Fibroblast of skin of right biceps (primary cell): Measurements from ENCODE around the gene WFS1.

ENCODE experiments used
- DNase-seq: peaks from one replicate; pipeline ENCODE4 v3.0.0-alpha.2; 2013

Gene WFS1

DNA sequence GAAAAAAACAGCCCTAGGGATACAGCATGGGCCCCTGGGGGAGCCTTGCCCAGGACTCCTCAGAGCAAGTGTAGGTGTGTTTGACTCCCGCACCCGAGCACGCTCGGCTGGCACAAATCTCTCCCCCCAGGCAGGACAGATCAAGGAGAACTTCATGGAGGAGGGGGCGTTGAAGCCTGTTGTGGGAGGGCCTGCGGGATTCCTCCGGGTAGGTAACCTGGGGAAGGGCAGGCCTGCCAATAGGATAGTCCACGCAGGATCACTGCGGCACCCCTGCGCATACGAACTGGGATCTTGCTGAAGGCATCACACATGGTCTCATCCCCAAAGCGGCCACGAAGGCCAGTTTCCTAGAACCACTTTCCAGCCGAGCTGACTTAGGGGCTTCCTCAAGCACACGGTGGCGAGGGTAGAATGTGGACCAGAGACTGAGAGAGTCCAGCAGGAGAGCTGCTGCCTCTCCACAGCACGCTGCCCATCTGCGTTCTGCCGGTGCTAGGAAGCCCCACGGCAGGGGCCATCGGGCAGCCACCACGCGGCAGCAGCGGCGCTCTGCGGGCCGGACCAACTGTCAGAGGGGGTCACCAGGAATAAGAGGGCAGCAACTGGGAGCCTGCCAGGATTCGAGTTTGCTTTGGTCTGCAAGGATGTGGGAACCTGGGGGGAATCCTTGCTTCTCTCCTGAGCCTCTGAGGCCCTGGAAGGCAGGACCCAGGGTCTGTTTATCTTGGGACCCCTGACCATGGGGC is 56.8 kb downstream of the WFS1 start:
- no peak for DNase-seq

DNA sequence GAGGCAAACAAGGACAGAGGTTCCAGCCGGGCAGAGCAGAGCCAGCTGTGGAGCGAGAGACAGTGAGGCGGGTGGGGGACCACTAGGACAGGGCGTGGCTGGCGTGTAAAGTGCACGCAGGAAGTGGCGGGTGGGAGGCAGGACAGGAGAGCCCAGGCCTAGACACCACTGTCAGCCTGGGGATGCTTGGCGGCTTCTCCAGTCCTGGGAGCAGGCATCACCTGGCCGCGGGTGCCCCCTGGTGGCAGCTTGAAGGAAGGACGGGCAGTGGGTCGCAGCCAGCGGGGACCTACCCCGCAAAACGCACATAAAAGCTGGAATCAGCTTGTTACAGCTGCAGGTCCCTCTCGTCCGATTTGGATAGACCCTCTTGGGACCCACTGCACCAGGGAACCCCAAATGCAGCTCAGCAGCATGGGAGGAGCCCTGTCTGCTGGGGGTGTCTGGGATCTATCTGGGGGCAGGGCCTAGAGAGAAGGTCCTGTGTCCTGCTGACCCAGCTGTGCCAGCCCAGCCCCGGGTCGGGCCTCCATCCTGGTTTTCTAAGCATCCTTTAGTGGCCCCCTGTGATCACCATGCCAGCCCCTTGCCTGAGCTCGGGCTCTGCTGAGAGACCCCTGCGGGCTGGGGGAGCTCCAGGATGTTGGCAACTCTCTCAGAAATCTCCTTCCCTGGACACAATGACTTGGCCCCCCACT is 57.7 kb downstream of the WFS1 start:
- peak; percentile 58 for DNase-seq

DNA sequence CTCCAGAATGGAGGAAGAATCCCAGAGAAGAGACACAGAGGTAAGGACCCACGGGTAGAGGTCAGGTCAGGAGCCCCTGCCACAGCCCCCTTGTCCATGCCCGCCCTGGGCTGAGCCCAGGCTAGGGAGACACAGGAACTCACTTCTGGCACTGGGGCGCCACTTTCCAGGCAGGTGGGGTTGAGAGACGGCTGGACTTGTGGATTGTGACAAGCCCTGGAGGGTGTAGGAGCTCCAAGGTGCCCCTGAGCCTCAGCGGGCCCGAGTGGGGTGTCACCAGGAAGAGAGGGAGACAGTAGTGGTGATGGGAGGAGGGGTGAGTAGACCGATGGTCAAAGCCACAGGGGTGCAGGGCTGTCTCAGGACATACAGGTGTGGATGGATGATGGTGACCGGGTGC is 58.9 kb downstream of the WFS1 start:
- no peak for DNase-seq

DNA sequence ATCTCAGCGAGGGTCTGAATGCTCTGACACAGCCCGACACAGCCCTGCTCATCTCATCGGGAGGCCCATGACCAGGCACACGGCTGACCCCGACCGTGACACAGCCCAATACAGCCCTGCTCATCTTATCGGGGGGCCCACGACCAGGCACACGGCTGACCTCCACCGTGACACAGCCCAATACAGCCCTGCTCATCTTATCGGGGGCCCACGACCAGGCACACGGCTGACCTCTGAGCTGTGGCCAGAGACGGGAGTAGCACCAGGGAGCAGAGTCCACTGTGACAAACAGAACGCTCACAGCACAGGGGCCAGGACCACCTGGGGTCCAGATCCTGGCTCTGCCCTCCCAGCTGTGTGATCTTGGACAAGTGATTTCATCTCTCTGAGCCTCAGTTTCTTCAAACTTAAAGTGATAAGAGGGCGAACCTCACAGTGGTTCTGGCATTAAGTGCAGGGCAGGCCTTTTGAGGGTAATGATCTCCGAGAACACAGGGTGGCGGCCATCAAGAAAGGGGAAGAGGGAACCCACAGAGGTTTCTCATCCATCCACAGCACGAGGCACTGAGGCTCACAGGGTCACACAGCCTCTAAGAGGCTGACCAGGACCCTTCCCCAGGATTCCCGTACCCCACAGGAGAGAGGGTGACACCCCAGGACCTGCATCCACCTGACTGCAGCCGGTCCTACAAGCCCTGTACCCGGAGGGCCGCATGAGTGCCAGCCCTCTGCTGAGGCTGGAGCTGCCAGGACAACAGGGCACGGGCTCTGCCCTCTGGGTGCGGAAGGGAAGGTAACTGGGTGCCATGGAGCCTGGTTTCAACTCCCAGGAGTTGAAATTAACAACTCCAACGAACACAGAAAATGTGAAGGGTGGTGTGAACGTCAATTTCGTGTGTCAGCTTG is 60.1 kb downstream of the WFS1 start:
- DNase-seq, result no peak

DNA sequence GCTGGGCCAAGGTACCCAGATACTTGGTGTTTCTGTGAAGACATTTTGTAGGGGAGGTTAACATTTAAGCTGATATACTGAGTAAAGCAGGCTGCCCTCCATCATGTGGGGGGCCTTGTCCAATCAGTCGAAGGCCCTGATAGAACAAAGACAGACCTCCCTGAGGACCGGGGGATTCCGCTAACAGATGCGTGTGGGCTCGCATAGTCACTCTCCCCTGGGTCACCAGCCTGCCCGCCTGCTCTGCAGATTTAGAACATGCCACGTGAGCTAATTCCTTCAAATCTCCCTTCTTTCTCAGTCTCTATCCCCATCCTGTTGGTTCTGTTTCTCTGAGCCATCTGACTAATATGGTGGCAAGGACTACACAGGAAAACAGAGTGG is 60.7 kb downstream of the WFS1 start:
- DNase-seq, result no peak

DNA sequence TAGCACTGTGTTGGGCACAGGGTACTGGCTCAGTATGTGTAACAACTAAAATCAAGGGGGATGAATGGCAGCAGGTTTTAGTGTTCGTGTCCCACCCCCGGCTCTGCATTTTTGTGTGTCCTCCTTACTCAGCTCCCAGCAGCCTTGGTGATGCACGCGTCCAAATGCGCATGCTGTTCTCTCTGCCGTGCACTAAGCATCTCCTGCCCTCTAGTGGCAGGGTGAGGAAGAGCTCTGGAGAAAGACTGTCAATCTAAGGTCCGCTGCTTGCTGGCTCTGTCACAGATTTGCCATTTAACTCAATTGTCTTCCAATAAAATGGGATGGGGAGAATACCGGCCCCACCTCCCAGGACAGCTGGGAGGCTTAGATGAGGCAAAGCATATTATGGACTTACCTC is 61.4 kb downstream of the WFS1 start:
- peak; percentile 7 for DNase-seq

DNA sequence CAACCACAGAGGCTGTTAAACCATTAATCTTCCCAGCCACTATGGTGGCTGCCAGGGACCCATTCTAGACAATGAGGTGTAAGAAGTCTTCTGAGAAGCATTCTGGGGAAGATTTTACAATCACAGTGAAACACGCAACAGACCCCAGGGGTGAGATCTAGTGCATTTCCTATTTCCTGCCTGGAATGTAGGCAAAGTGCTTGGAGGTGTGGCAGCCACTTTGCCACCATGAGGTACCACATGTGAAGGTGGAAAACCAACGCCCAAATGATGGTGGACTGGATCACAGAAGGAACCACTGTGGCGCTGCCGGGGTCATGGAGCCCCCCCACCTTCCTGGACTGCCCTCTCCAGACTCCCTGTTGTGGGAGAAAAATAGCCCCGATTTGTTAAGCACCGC is 61.8 kb downstream of the WFS1 start:
- no peak for DNase-seq

DNA sequence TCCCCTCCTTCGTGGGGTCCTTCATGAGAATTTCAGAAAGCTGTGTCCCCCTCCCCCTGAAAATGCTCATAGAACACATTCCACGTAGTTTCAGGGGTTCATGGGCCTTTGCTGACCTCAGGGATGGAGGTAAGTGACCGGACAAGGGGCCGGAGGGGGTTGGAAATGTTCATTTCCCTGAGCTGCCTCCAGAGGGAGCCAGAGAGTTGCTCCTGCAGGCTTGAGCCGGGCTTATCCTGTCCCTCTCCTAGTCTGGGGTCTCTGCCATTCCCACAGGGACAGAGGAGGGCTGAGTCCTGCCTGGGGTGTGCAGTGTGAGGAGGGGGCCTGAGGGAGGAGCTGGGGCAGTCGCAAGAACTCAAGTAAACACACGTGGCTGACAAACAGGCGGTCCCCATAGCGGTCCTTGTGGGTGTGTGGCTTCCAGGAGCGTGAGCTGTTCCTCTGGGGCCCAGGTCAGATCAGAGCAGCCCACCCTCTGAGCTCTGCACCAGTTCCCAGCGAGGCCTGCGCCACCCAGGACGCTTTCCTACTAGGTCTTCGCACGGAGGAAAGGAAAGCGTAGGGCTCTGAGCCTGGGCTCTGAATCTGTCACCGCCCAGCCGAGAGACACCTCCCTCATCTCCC is 62.5 kb downstream of the WFS1 start:
- DNase-seq, result no peak

DNA sequence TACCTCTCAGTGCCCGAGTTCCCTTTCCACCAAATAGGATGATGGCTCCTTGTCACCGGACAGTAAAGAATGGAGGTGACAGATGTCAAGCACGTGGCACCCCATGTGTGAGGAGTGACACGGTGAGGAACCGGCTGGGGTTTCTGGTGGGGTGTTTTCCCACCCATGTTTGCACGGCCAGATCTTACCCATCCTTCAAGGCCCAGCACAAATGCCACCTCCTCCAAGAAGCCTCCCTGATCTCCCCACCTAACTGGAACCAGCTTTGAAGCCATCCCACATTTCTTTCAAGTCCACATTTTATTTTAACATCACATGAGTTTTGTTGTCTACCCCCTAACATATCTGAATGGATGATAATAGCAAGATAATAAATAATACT is 63.0 kb downstream of the WFS1 start:
- DNase-seq, result no peak

DNA sequence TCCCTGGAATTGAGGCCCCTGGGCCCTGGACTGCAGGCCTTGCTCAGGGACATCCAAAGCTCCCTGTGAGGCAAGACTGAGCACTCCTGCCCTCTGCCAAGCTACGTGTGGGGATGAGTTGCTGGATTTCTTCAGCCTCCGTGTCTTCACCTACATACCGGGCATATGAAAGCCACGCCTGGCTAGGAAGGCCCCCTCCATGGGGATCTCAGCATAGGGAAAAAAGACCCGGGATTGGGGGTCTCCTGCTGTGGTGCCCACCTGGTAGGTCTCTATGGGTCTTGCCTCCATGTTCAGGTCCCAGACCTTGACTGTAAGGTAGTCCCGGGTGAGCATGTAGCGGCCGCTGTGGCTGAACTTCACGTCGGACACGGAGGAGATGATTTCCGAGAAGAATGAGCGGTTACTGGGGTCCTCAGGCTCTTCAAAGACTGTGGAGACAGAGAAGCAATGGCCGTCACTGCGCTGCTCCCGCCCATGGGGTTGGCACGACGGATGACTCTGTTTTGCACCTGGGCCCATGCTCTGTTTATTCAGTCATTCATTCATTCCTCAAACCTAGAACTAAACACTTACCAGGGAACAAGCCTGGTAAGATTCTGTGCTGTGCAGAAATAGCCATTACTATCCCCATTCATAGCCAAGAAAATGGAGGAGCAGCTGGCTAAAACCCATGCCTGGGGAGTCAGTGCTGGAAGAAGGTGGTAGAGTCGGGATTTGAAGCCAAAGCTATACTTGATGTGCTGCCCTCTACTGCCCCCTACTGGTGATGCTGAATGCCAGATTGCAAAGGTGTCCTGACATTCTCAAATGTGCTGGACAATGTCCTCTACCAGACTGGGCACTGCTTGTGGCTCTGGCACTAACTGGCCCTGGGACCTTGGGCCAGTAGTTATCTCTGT is 63.9 kb downstream of the WFS1 start:
- DNase-seq, result peak; percentile 10

DNA sequence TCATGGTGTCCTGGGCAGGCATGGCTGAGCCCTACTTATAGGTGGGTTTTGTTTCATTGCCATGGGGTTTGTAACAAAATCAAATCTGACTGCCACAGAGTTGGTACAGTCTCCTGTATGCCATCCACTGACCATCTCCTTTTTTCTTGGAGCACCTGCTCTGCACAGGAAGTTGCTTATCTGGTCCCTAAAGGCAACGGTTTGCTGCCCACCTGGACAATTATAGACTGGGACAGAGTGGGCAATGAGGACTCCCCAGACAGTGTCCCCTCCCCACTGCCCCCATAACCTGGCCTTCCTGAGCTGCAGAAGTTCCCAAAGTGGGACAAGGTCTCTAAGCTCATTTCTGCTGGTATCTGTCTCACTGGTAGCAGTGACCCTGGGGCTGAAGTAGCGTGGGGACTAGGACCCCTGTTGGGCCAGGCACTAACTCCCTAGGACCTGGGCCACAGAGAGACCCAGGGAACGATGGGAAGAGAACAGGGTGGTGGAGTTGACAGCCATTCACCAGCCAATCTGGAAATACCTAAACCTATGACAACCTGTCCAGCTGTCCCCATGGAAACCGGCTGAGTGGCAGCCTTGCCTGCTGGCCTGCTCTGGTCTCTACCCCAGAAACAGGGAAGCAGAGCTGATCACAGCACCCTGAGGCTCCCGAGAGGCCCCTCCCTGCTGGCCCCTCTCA is 64.7 kb downstream of the WFS1 start:
- DNase-seq, result no peak

DNA sequence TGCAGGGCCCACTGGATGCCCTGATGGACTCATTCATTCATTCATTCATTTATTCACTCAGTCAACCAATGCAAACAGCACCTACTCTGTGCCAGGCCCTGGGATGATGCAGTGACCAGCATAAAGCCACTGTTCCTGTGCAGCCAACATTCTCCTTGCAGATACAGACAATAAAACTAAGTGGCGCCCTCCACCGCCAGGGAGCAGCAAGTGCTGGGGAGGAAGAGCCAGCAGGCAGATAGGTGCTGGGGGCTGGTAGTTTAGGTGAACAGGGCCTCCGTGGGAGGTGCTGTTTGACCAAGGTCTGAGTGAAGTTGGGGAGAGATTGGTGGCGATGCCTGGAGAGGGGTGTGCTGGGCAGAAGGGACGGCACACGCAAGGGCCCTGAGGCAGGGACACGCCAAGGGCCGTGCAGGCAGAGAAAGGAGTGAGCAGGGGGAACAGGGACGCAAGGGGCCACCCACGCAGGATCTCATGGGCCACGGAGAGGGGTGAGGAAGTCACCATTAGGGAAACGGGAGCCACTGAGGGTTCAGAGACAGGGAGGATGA is 65.5 kb downstream of the WFS1 start:
- DNase-seq, result no peak

DNA sequence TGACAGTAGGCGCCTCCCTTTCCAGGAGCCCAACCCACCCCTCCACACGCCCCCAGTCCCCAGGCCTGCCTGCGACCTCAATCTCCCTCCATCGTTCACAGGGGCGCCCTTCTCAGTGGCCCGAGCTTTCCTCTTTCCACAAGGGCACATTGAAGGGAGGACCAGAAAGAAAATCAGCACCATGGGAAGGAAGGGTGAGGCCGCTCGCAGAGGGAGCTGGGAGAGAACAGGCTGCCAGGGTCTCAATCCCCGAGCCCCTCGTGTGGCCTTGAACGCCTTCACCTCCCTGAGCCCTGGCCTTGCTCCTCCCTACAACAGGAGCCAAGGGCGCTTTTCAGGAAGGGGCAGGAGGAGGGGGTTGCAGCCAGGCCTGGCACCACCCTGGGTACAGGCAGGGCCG is 66.5 kb downstream of the WFS1 start:
- no peak for DNase-seq

DNA sequence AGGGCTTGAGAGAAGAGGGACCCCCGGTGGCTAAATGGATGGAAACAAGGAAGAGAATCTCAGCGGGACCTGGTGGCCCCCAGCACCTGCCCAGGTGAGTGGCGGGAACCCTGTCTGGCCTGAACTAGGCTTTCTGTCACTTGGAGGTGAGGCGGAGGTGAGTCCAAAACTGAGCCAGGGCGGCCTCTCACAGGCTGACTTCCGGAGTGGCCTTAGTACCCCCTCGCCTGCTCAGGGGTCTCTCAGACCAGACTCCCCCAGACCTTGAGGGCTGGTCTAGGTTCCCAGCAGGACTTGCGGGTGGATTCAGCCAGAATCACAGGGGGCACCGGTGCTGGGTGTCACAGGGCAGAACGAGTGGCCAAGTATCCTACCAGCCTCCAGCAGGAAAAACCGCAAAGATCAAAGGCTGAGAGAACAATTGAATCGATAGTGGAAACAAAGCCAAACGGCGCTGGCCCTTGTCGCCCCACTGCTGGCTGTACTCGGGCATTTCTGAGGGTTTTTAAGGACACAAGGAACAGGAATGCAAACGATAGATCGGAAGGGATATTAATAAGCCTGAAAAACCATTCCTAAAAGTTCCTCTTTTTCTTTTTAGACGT is 67.8 kb downstream of the WFS1 start:
- DNase-seq, result no peak

DNA sequence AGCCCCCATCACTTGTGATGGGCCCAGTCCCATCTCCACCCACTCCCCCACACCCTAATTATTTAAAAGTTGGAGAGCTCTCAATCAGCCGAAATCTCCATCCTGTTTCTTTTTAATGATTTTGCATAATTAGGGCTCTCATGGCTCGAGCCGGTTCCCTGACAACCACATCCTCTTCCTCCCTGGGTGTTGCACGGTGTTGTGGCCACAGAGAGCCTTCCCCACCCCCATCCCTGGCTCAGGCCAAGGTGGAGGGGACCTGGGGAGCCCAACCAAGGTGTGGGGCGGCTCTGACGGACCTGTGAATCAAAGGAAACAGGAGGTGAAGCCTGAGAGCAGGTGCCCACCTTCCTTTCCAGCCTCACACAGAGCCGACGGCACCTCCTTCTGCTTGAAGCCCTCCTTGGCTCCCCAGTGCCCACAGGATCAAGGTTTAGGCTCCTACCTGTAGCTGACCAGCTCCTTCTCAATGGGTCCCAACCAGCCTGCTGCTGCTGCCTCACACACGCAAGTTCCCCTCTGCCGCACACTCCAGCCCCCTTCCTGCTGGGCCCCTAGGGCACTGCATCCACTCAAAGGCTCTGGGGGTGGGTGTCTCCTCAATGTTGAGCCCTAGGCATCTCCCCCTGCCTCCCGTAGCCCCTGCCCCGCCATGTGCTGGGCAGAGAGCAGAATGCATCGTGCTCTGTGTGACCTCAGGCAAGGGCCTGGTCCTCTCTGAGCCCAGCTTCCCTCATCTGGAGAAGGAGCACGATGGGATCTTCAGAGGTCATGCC is 68.7 kb downstream of the WFS1 start:
- DNase-seq, result no peak

DNA sequence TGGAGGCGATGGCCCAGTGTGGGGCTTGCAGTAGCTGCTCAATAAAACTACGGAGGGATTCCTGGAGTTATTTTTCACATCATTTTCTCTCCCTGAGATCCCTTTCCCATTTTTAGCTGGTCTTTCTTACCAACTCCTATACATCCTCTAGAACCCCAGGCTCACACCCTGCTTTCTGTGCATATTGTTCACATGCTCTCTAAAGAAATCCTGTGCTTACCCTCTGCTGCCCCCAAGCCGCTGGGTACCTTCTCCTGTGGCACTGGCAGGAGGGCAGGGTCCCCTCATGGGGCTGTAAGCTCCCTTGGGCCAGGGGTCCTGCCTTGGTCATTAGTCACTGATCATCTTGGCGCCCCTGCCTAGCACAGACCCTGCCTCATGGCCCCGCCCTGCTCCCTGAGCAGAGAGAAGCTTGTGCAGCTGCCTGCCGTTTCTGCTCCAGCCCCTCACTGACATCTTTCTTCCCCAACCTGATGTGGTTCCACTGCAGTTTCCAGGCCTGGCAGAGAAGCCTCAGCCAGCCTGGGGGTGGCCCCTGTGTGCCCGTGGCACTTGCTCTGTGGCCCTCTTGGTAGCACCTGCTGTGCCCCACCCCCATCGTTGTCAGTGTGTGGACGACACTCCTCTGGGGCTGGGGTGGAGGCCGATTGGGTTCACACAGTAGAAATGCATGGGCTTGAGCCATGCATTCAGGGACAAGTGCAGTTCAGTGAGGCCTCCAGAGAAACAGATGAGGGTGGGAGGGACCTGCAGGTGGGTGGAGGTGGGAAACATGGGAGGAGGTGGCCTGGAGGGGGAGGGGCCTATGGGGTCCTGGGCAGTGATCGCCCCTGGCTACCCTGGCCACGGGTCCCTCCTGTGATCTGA is 69.5 kb downstream of the WFS1 start:
- no peak for DNase-seq

DNA sequence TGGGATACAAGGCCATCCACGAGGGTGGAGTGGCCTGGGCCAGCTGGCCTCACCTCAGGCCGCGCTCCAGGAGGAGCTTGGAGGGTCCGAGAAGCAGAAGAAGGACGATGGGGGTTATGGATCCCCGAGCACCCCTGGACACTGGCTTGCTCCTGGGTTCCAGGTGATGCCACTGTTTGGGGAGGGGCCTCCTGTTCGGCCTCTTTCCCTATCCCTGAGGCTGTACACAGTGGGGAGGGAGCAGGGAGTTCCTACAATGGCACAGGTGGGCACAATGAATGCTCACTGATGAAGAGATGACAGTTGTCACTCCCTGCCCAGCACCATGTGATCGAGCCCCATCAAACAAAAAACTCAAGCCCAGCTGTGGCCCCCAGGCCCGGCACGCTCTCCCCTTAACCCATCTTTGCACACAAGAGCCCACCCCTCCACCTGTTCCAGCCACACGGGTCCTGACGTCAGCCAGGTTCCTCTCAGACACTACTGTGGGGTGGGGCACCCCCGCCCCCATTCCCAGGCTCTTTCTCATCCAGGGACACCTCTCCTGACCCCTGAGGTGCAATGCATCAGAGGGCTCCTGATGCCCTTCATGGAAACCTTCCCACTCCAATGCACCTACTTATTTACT is 70.3 kb downstream of the WFS1 start:
- DNase-seq, result no peak

DNA sequence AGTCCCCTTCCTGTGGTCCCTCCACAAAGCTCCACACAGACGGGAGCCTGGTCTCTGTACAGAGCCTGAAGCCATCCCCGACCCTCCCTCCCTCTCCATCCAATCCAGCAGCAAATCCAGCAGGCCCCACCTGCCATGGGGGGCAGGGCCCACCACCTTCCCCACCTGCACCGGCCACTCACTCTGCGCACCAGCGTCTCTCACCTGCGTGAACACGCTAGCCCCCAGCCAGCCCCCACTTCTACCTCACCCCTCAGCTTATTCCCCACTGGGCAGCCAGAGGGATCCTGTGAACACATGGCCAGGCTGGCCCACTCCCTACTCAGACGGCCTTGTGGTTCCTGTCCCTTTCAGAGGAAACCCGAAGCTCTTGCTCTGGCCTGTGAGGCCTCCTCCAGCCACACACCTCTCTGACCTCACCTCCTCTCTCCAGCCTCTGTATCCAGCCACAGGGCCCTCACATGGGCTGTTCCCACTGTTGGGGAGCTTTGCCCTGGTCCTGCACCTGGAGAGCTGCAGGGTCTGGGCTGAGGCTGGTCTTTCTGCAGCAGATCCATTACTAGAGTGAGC is 70.9 kb downstream of the WFS1 start:
- no peak for DNase-seq
